ENCODE data around the gene PALS1.

PALS1 gene

GRCh38 chr14:67263499-67264149 lies 22.4 kb downstream of the PALS1 start:
- POLR2A ChIA-PET: no interaction called here
- peak; percentile 55 for DNase-seq (ENCODE audit: low read depth, low spot score)
- CTCF ChIA-PET: no interaction called here
- TF ChIP-seq CTCF (IDR thresholded peaks at IDR 0.05; ENCODE audit: insufficient read depth, low read length, missing control alignments): no peak
- H3K4me3 ChIP-seq (ENCODE audit: low read depth, low read length): no peak overlapping the region

GRCh38 chr14:67265131-67265530 lies 23.9 kb downstream of the PALS1 start:
- ChIA-PET CTCF (no interaction called here), POLR2A (no interaction called here)
- no peak for DNase-seq (ENCODE audit: low read depth, low spot score)
- no peak overlapping the region for H3K4me3 ChIP-seq (ENCODE audit: low read depth, low read length)
- no peak for TF ChIP-seq CTCF (IDR thresholded peaks at IDR 0.05; ENCODE audit: insufficient read depth, low read length, missing control alignments)

GRCh38 chr14:67267576-67268328 lies 26.5 kb downstream of the PALS1 start:
- CTCF ChIA-PET: no interaction called here
- TF ChIP-seq CTCF (IDR thresholded peaks at IDR 0.05; ENCODE audit: insufficient read depth, low read length, missing control alignments): no peak
- POLR2A ChIA-PET: no interaction called here
- no peak overlapping the region for H3K4me3 ChIP-seq (ENCODE audit: low read depth, low read length)
- no peak for DNase-seq (ENCODE audit: low read depth, low spot score)

- no peak for TF ChIP-seq CTCF (IDR thresholded peaks at IDR 0.05; ENCODE audit: insufficient read depth, low read length, missing control alignments)
- ChIA-PET POLR2A (no interaction called here), CTCF (interaction anchor here (1.5 to 2.7 kb wide), 2 partner anchors 17 to 20 kb away, joined by 5 to 19 read pairs; no protein-coding TSS in a partner anchor)
- DNase-seq (ENCODE audit: low read depth, low spot score): no peak
- H3K4me3 ChIP-seq (ENCODE audit: low read depth, low read length): no peak overlapping the region
Observed at GRCh38 chr14:67268426-67269150, 27.4 kb downstream of the PALS1 start.

GRCh38 chr14:67269298-67270060 lies 28.2 kb downstream of the PALS1 start:
- TF ChIP-seq CTCF (IDR thresholded peaks at IDR 0.05; ENCODE audit: insufficient read depth, low read length, missing control alignments): no peak
- ChIA-PET POLR2A (no interaction called here), CTCF (interaction anchor here (1.2 to 2.7 kb wide), 5 partner anchors 8 to 103 kb away, joined by 5 to 19 read pairs (median 6); no protein-coding TSS in a partner anchor)
- H3K4me3 ChIP-seq (ENCODE audit: low read depth, low read length): peak overlapping the region; percentile 19
- DNase-seq (ENCODE audit: low read depth, low spot score): peak; percentile 38

Measured in AG04449 (cell line).